Thymus (tissue), 11 donors: Measurements from ENCODE around the gene ABHD15. TPM values are rescaled to one million over a fixed set of nuclear protein-coding genes. Genes with fewer than 3 reads are reported as not detected.

ENCODE experiments used
- DNase-seq, 9 donors: peaks; one replicate each; pipeline ENCODE4 v3.0.0-alpha.2; 2013; ENCODE audit warnings: low spot score in 9 of 9, low read depth in 6 of 9, missing footprints in 1 of 9
- H3K27ac ChIP-seq, 2 donors: one replicate each; pipeline ENCODE4 v1.5.1; 2013; ENCODE audit warnings: control low read depth in 1 of 2, low read depth in 1 of 2, low read length in 1 of 2, mild to moderate bottlenecking in 1 of 2, moderate library complexity in 1 of 2
- H3K27me3 ChIP-seq, 2 donors: one replicate each; pipeline ENCODE4 v1.5.1; 2013; ENCODE audit warnings: low read length in 1 of 2; ENCODE audit not compliant: control insufficient read depth in 2 of 2, insufficient read depth in 1 of 2
- H3K36me3 ChIP-seq, 2 donors: one replicate each; pipeline ENCODE4 v1.5.1; 2013; ENCODE audit warnings: low read length in 1 of 2, mild to moderate bottlenecking in 1 of 2, moderate library complexity in 1 of 2; ENCODE audit not compliant: control insufficient read depth in 2 of 2, insufficient read depth in 2 of 2
- H3K4me1 ChIP-seq, 2 donors: one replicate each; pipeline ENCODE4 v1.5.1; 2013; ENCODE audit warnings: low read length in 2 of 2; ENCODE audit not compliant: control insufficient read depth in 2 of 2, insufficient read depth in 2 of 2
- H3K4me3 ChIP-seq, 2 donors: one replicate each; pipeline ENCODE4 v1.5.1; 2013; ENCODE audit warnings: low read length in 2 of 2, control low read depth in 1 of 2, mild to moderate bottlenecking in 1 of 2
- H3K9me3 ChIP-seq, 2 donors: one replicate each; pipeline ENCODE4 v1.5.1; 2013; ENCODE audit warnings: low read length in 1 of 2, mild to moderate bottlenecking in 1 of 2; ENCODE audit not compliant: control insufficient read depth in 2 of 2, insufficient read depth in 1 of 2
- WGBS: extraction: QIAGEN DNeasy Blood & Tissue Kit; methylation state at CpG from one replicate; pipeline ENCODE4 v1.1.7; 2013; 5-methylcytosine and 5-hydroxymethylcytosine counted together
- polyA plus RNA-seq: library from polyadenylated mRNA; stranded (reverse); fragments of 200-250 nt; gene quantifications from one replicate; pipeline ENCODE4 v1.2.3, GENCODE V29; 2013
- total RNA-seq: library from RNA; stranded (reverse); fragments of 120-200 nt; gene quantifications from one replicate; pipeline ENCODE4 v1.2.4, GENCODE V29; 2013
- donor health status: healthy.

The ABHD15 gene
- total and polyA plus RNA-seq, 2 donors = 3.4 to 7.8 TPM

- 97% methylated on average over 12 of the region's 12 CpGs for WGBS
- Histone ChIP-seq H3K4me3 (no peak overlapping the region), H3K9me3 (peaks cover 0 to 13% of the 10 kb centered on the region in 2 donors), H3K36me3 (no peaks in the 10 kb centered on the region), H3K27ac (no peak overlapping the region), H3K27me3 (peaks cover 22 to 60% of the 10 kb centered on the region in 2 donors), H3K4me1 (peaks cover 31 to 41% of the 10 kb centered on the region in 2 donors)
- DNase-seq = no peak
Measured at GRCh38 chr17:29612094-29612403, 45.2 kb upstream of the ABHD15 start.

GRCh38 chr17:29611351-29612093 is 44.7 kb upstream of the ABHD15 start:
- Histone ChIP-seq H3K4me3 (no peak overlapping the region), H3K9me3 (peaks cover 0 to 13% of the 10 kb centered on the region in 2 donors), H3K36me3 (no peaks in the 10 kb centered on the region), H3K27ac (no peak overlapping the region), H3K4me1 (peaks cover 27 to 36% of the 10 kb centered on the region in 2 donors), H3K27me3 (peaks cover 17 to 55% of the 10 kb centered on the region in 2 donors)
- no peak for DNase-seq
- 96% methylated on average over 11 of the region's 11 CpGs for WGBS

- Histone ChIP-seq H3K4me3 (no peak overlapping the region), H3K4me1 (peaks cover 17 to 26% of the 10 kb centered on the region in 2 donors), H3K27ac (no peak overlapping the region), H3K9me3 (peaks cover 0 to 6% of the 10 kb centered on the region in 2 donors), H3K27me3 (peaks cover 7 to 43% of the 10 kb centered on the region in 2 donors), H3K36me3 (no peaks in the 10 kb centered on the region)
- WGBS = over 99% methylated on average over 3 of the region's 3 CpGs
- DNase-seq = no peak
Measured at GRCh38 chr17:29610395-29610794, 43.6 kb upstream of the ABHD15 start.

- Histone ChIP-seq H3K9me3 (peaks cover 0 to 4% of the 10 kb centered on the region in 2 donors), H3K4me1 (peaks cover 5 to 11% of the 10 kb centered on the region in 2 donors), H3K27ac (no peak overlapping the region), H3K4me3 (no peak overlapping the region), H3K27me3 (peaks cover 0 to 29% of the 10 kb centered on the region in 2 donors), H3K36me3 (no peaks in the 10 kb centered on the region)
- no peak for DNase-seq
- WGBS = 93% methylated on average over 15 of the region's 15 CpGs
Measured at GRCh38 chr17:29608986-29609385, 42.1 kb upstream of the ABHD15 start.

- DNase-seq = no peak
- H3K4me3 ChIP-seq = no peak overlapping the region
- H3K36me3 ChIP-seq = no peaks in the 10 kb centered on the region
- H3K9me3 ChIP-seq = peaks cover 0 to 1% of the 10 kb centered on the region in 2 donors
- H3K27ac ChIP-seq = no peak overlapping the region
- WGBS = 98% methylated on average over 29 of the region's 29 CpGs
- peaks cover 0 to 2% of the 10 kb centered on the region in 2 donors for H3K4me1 ChIP-seq
- H3K27me3 ChIP-seq = peaks cover 0 to 16% of the 10 kb centered on the region in 2 donors
Measured at GRCh38 chr17:29607557-29608195, 40.8 kb upstream of the ABHD15 start.

GRCh38 chr17:29603109-29603674 is 36.4 kb upstream of the ABHD15 start:
- WGBS = 99% methylated on average over 6 of the region's 6 CpGs
- DNase-seq = no peak
- Histone ChIP-seq H3K4me1 (no peaks in the 10 kb centered on the region), H3K27ac (no peak overlapping the region), H3K36me3 (no peaks in the 10 kb centered on the region), H3K27me3 (peaks cover 0 to 2% of the 10 kb centered on the region in 2 donors), H3K9me3 (no peaks in the 10 kb centered on the region), H3K4me3 (no peak overlapping the region)

GRCh38 chr17:29597361-29598172 is 30.7 kb upstream of the ABHD15 start:
- Histone ChIP-seq H3K4me1 (peaks cover 10 to 15% of the 10 kb centered on the region in 2 donors), H3K27ac (no peak overlapping the region), H3K9me3 (no peaks in the 10 kb centered on the region), H3K36me3 (no peaks in the 10 kb centered on the region), H3K4me3 (no peak overlapping the region), H3K27me3 (peaks cover 0 to 25% of the 10 kb centered on the region in 2 donors)
- DNase-seq = no peak
- 93% methylated on average over 13 of the region's 13 CpGs for WGBS

- H3K4me3 ChIP-seq = no peak overlapping the region
- H3K9me3 ChIP-seq = peaks cover 0 to under 1% of the 10 kb centered on the region in 2 donors
- WGBS = 92% methylated on average over 9 of the region's 9 CpGs
- no peaks in the 10 kb centered on the region for H3K36me3 ChIP-seq
- H3K4me1 ChIP-seq = peaks cover 17 to 23% of the 10 kb centered on the region in 2 donors
- no peak overlapping the region for H3K27ac ChIP-seq
- no peak for DNase-seq
- peaks cover 0 to 25% of the 10 kb centered on the region in 2 donors for H3K27me3 ChIP-seq
Measured at GRCh38 chr17:29596811-29597210, 30.0 kb upstream of the ABHD15 start.
